HepG2 (cell line): ENCODE measurements around the gene ZNHIT1. TPM values are rescaled to one million over a fixed set of nuclear protein-coding genes. Genes with fewer than 3 reads are reported as not detected.
A peak's percentile ranks its signal among the peaks of the same experiment; 100 is the strongest.

Experiments used
- FOSL1 ChIP-seq: sonication (generic); formaldehyde crosslinking; IDR thresholded peaks from 2 replicates; pipeline ENCODE4 v1.9.0; 2021; ENCODE audit warnings: missing genetic modification reagents, borderline replicate concordance
- GATAD2A ChIP-seq: IDR thresholded peaks from 2 replicates; pipeline ENCODE4 v1.6.1; 2016
- HCFC1 ChIP-seq: fragments of 150-350 bp; IDR thresholded peaks from 2 replicates; pipeline ENCODE4 v1.6.1; 2014; ENCODE audit warnings: low read depth, low read length
- HMG20B ChIP-seq: conservative IDR thresholded peaks from 2 replicates; pipeline ENCODE4 v1.6.1; 2016; ENCODE audit warnings: missing genetic modification reagents, missing compliant biosample characterization
- HMGA1 ChIP-seq: sonication (generic); formaldehyde crosslinking; conservative IDR thresholded peaks from 2 replicates; pipeline ENCODE4 v1.4.0; 2020; ENCODE audit warnings: missing genetic modification reagents
- KDM3A ChIP-seq: IDR thresholded peaks from 2 replicates; pipeline ENCODE4 v1.6.1; 2018; ENCODE audit warnings: low read depth, missing compliant biosample characterization
- NR2C2 ChIP-seq: sonication (generic); formaldehyde crosslinking; IDR thresholded peaks from 2 replicates; pipeline ENCODE4 v1.4.0; 2020; ENCODE audit warnings: missing genetic modification reagents, mild to moderate bottlenecking, moderate library complexity, borderline replicate concordance
- POLR2A ChIP-seq, 2 experiments: IDR thresholded peaks; 2 replicates each; pipeline ENCODE4 v1.6.1; 2011; ENCODE audit warnings: low read depth in 2 of 2, low read length in 2 of 2, mild to moderate bottlenecking in 1 of 2, moderate library complexity in 1 of 2; ENCODE audit not compliant: insufficient read depth in 1 of 2
- POLR2G ChIP-seq: fragments of 200-400 bp; formaldehyde crosslinking; IDR thresholded peaks from 2 replicates; pipeline ENCODE4 v1.6.1; 2018; ENCODE audit warnings: mild to moderate bottlenecking, low read depth, low read length, moderate library complexity
- RBAK ChIP-seq: sonication (generic); formaldehyde crosslinking; IDR thresholded peaks from 2 replicates; pipeline ENCODE4 v1.5.1; 2020; ENCODE audit warnings: mild to moderate bottlenecking, missing genetic modification reagents
- SALL1 ChIP-seq: sonication (generic); formaldehyde crosslinking; IDR thresholded peaks from 2 replicates; pipeline ENCODE4 v1.8.0; 2022; ENCODE audit warnings: mild to moderate bottlenecking, missing genetic modification reagents
- SMARCC2 ChIP-seq: fragments of 450-650 bp; IDR thresholded peaks from 2 replicates; pipeline ENCODE4 v1.6.1; 2017; ENCODE audit warnings: antibody characterized with exemption, mild to moderate bottlenecking
- SNRNP70 ChIP-seq: fragments of 200-400 bp; formaldehyde crosslinking; IDR thresholded peaks from 2 replicates; pipeline ENCODE4 v1.6.1; 2017; ENCODE audit warnings: mild to moderate bottlenecking, low read depth, low read length, moderate library complexity
- ZBTB1 ChIP-seq: sonication (generic); formaldehyde crosslinking; IDR thresholded peaks from 2 replicates; pipeline ENCODE4 v1.4.0; 2020; ENCODE audit warnings: missing genetic modification reagents, borderline replicate concordance
- ZBTB7A ChIP-seq: sonication (generic); formaldehyde crosslinking; IDR thresholded peaks from 2 replicates; pipeline ENCODE4 v1.8.0; 2022; ENCODE audit warnings: mild to moderate bottlenecking, missing genetic modification reagents
- ZNF205 ChIP-seq: IDR thresholded peaks from 2 replicates; pipeline ENCODE4 v1.6.1; 2018; ENCODE audit warnings: missing biosample characterization, missing genetic modification reagents
- ZNF234 ChIP-seq: sonication (generic); formaldehyde crosslinking; conservative IDR thresholded peaks from 2 replicates; pipeline ENCODE4 v1.5.1; 2020; ENCODE audit warnings: mild to moderate bottlenecking, missing genetic modification reagents
- ZNF350 ChIP-seq: sonication (generic); formaldehyde crosslinking; IDR thresholded peaks from 2 replicates; pipeline ENCODE4 v1.4.0; 2020; ENCODE audit warnings: mild to moderate bottlenecking, low read depth, missing genetic modification reagents, borderline replicate concordance
- ZNF567 ChIP-seq: sonication (generic); formaldehyde crosslinking; IDR thresholded peaks from 2 replicates; pipeline ENCODE4 v1.8.1; 2023; ENCODE audit warnings: mild to moderate bottlenecking, missing genetic modification reagents, borderline replicate concordance
- ZNF614 ChIP-seq: IDR thresholded peaks from 2 replicates; pipeline ENCODE4 v1.6.1; 2018; ENCODE audit warnings: missing biosample characterization, missing genetic modification reagents, inconsistent platforms, borderline replicate concordance
- ZNF891 ChIP-seq: sonication (generic); formaldehyde crosslinking; IDR thresholded peaks from 2 replicates; pipeline ENCODE4 v1.5.0; 2020; ENCODE audit warnings: mild to moderate bottlenecking, missing genetic modification reagents
- ZSCAN30 ChIP-seq: sonication (generic); formaldehyde crosslinking; IDR thresholded peaks from 2 replicates; pipeline ENCODE4 v1.5.0; 2020; ENCODE audit warnings: mild to moderate bottlenecking, missing genetic modification reagents
- ZSCAN5A ChIP-seq: sonication (generic); formaldehyde crosslinking; IDR thresholded peaks from 2 replicates; pipeline ENCODE4 v1.8.0; 2022; ENCODE audit warnings: mild to moderate bottlenecking, missing genetic modification reagents, borderline replicate concordance
- polyA plus RNA-seq, 8 experiments: library from polyadenylated mRNA; depleted of rRNA in 3 of 8; stranded (reverse) in 7 of 8; unstranded in 1 of 8; fragments of >200 nt; fragmentation: Illumina TruSeq in 4 of 8; extraction: Trizol in 4 of 8; gene quantifications; 2 replicates each; pipeline versions ENCODE4 v1.2.1 to v1.2.3, GENCODE V29; 2011 to 2016; ENCODE audit warnings: low read depth in 4 of 8, missing spikeins in 1 of 8, mixed read lengths in 1 of 8; ENCODE audit not compliant: insufficient read depth in 1 of 8
- total RNA-seq, 5 experiments: library from RNA; depleted of rRNA; stranded (reverse); fragments of >200 nt; fragmentation: Illumina TruSeq; extraction: Trizol; gene quantifications; 2 replicates each; pipeline ENCODE4 v1.2.3, GENCODE V29; 2016; ENCODE audit warnings: low read depth in 1 of 5
- TF ChIP-seq, protein P1 (sequence below): sonication (generic); formaldehyde crosslinking; IDR thresholded peaks from 2 replicates; pipeline ENCODE4 v1.4.0; 2020; ENCODE audit warnings: mild to moderate bottlenecking, missing genetic modification reagents, borderline replicate concordance
- TF ChIP-seq, protein P2 (sequence below): sonication (generic); formaldehyde crosslinking; IDR thresholded peaks from 2 replicates; pipeline ENCODE4 v1.4.0; 2020; ENCODE audit warnings: low read depth, mild to moderate bottlenecking, missing genetic modification reagents

Gene ZNHIT1
- total and polyA plus RNA-seq, 2 of the 13 experiments (the other 11 are each of a cell fraction or from before 2014, with no cell fraction given), result 32.5 to 64.5 TPM

DNA sequence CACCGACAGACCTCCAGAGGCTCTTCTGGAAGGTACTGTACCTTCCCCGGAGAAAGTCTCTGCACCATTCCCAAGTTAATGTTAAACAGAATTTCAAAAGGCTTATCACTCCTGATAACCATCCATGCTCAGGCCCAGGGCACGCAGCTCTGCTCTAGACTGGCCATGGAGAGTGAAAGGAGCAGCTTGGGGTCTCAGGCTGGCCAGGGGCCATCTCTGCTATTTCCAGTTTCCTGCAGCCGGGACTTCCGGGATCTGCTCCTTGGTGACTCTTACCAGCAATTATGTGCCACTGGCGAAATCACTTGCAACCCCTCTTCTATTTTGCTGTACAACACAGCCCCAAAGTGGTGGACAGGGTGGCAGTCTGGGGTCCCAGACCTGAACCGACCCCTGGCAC, 13.7 kb downstream of the ZNHIT1 start (continued):
- TF ChIP-seq, protein P1, sequence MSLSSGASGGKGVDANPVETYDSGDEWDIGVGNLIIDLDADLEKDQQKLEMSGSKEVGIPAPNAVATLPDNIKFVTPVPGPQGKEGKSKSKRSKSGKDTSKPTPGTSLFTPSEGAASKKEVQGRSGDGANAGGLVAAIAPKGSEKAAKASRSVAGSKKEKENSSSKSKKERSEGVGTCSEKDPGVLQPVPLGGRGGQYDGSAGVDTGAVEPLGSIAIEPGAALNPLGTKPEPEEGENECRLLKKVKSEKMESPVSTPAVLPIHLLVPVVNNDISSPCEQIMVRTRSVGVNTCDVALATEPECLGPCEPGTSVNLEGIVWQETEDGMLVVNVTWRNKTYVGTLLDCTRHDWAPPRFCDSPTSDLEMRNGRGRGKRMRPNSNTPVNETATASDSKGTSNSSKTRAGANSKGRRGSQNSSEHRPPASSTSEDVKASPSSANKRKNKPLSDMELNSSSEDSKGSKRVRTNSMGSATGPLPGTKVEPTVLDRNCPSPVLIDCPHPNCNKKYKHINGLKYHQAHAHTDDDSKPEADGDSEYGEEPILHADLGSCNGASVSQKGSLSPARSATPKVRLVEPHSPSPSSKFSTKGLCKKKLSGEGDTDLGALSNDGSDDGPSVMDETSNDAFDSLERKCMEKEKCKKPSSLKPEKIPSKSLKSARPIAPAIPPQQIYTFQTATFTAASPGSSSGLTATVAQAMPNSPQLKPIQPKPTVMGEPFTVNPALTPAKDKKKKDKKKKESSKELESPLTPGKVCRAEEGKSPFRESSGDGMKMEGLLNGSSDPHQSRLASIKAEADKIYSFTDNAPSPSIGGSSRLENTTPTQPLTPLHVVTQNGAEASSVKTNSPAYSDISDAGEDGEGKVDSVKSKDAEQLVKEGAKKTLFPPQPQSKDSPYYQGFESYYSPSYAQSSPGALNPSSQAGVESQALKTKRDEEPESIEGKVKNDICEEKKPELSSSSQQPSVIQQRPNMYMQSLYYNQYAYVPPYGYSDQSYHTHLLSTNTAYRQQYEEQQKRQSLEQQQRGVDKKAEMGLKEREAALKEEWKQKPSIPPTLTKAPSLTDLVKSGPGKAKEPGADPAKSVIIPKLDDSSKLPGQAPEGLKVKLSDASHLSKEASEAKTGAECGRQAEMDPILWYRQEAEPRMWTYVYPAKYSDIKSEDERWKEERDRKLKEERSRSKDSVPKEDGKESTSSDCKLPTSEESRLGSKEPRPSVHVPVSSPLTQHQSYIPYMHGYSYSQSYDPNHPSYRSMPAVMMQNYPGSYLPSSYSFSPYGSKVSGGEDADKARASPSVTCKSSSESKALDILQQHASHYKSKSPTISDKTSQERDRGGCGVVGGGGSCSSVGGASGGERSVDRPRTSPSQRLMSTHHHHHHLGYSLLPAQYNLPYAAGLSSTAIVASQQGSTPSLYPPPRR (CRISPR knock-in tag), result no peak
- TF ChIP-seq SMARCC2 (no peak), ZNF891 (CRISPR knock-in tag) (no peak), HMG20B (no peak), ZNF350 (CRISPR knock-in tag) (no peak), RBAK (CRISPR knock-in tag) (no peak), KDM3A (peak; percentile 35; the same call in 1 of the 2 replicates), ZNF567 (no peak), HMGA1 (CRISPR knock-in tag) (no peak), ZSCAN30 (CRISPR knock-in tag) (no peak), SNRNP70 (no peak), ZBTB7A (no peak), HCFC1 (no peak), ZBTB1 (no peak), NR2C2 (CRISPR knock-in tag) (no peak), ZSCAN5A (CRISPR knock-in tag) (no peak), ZNF234 (CRISPR knock-in tag) (no peak), POLR2A (IDR thresholded peaks at IDR 0.05; ENCODE audit: insufficient read depth in 1 of 2, low read depth in 2 of 2, low read length in 2 of 2) (peak in 1 of 2 experiments; percentile 26; a peak in 1 of 4 replicates), GATAD2A (CRISPR knock-in tag) (0 out of 2 replicates have a peak, but pooled peaks have one; percentile 20), ZNF614 (no peak), POLR2G (0 out of 2 replicates have a peak, but pooled peaks have one; percentile 6), SALL1 (CRISPR knock-in tag) (peak; percentile 28; the same call in 1 of the 2 replicates), FOSL1 (CRISPR knock-in tag) (no peak), ZNF205 (no peak)
- TF ChIP-seq, protein P2, sequence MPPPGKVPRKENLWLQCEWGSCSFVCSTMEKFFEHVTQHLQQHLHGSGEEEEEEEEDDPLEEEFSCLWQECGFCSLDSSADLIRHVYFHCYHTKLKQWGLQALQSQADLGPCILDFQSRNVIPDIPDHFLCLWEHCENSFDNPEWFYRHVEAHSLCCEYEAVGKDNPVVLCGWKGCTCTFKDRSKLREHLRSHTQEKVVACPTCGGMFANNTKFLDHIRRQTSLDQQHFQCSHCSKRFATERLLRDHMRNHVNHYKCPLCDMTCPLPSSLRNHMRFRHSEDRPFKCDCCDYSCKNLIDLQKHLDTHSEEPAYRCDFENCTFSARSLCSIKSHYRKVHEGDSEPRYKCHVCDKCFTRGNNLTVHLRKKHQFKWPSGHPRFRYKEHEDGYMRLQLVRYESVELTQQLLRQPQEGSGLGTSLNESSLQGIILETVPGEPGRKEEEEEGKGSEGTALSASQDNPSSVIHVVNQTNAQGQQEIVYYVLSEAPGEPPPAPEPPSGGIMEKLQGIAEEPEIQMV (CRISPR knock-in tag), result no peak
